GM12872 (cell line): ENCODE measurements around the gene FAM47B.

ENCODE experiments used
- TF ChIP-seq, protein P1 (sequence below): IDR thresholded peaks from 3 replicates; pipeline ENCODE4 v1.5.1; 2011; ENCODE audit warnings: low read depth, mild to moderate bottlenecking, low read length, moderate library complexity; ENCODE audit not compliant: insufficient read depth

FAM47B gene

GRCh38 chrX:34917146-34917545, 25.4 kb upstream of the FAM47B start:
- TF ChIP-seq, protein P1, sequence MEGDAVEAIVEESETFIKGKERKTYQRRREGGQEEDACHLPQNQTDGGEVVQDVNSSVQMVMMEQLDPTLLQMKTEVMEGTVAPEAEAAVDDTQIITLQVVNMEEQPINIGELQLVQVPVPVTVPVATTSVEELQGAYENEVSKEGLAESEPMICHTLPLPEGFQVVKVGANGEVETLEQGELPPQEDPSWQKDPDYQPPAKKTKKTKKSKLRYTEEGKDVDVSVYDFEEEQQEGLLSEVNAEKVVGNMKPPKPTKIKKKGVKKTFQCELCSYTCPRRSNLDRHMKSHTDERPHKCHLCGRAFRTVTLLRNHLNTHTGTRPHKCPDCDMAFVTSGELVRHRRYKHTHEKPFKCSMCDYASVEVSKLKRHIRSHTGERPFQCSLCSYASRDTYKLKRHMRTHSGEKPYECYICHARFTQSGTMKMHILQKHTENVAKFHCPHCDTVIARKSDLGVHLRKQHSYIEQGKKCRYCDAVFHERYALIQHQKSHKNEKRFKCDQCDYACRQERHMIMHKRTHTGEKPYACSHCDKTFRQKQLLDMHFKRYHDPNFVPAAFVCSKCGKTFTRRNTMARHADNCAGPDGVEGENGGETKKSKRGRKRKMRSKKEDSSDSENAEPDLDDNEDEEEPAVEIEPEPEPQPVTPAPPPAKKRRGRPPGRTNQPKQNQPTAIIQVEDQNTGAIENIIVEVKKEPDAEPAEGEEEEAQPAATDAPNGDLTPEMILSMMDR = no peak

DNA sequence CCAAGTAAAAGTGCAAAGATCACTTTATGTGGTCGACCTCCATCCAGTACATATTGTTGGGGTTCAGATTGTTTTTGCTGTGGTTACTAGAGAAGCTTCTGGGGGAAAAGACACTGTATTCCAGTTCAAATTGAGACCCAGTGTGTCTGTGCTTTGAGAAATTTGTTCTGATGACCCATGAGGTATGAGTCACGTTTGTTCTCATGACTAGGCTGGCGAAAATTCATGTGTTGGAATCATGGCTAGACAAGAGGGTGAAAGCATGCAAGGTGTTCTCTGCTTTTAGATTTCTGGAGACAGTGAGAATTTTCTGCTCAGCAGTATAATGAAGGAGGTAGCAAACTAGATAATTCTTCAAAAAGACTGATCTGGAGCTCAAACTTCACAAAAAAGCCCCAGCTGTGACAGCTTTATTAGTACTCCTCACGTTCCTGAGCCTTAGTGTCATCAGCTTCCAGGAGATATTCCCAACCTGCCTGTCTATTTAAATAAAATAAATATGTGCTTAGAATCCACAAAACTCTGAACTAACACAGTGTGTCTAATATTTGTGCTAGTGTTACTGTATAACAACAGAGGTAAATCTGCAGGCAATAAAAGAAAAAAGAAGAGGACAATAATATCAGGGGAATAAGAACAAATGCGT, 24.4 kb upstream of the FAM47B start:
- TF ChIP-seq, protein P1 = no peak

DNA sequence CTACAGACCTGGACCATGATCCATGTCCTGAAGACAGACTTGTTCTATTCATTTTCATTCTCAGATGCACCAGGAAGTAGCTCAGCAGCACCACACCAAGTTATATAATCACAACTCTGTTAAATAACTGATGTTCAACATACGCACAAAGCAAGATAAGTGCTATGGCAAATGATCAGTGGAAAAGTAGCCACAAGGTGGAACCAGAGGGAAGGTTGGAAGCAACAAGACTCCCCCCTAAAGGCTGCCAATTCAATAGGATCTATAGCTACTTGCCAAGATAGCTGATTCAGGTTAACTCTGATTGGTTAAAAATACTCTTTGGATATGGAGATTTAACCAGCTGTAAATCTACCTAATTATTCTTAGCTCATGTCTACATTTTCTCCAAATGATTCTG, 23.7 kb upstream of the FAM47B start:
- TF ChIP-seq, protein P1 = no peak

DNA sequence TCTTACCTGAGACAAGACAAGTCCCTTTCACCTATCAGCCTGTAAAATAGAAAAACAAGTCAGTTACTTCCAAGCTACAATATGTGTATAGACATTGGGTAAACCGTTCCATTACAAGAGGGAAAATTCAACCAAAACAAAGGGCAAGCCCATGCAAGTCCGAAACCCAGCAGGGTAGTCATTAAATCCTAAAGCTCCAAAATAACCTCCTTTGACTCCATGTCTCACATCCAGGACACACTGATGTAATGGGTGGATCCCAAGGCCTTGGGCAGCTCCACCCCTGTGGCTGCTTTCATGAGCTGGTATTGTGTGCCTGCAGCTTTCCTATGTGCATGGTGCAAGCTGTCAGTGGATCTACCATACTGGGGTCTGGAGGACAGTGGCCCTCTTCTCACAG, 14.7 kb upstream of the FAM47B start:
- TF ChIP-seq, protein P1 = no peak

- TF ChIP-seq, protein P1 = no peak
These were observed 639 bp downstream of the FAM47B start for GRCh38 chrX:34943235-34943634.

GRCh38 chrX:34956916-34957315, 14.3 kb downstream of the FAM47B start:
- TF ChIP-seq, protein P1 = no peak

DNA sequence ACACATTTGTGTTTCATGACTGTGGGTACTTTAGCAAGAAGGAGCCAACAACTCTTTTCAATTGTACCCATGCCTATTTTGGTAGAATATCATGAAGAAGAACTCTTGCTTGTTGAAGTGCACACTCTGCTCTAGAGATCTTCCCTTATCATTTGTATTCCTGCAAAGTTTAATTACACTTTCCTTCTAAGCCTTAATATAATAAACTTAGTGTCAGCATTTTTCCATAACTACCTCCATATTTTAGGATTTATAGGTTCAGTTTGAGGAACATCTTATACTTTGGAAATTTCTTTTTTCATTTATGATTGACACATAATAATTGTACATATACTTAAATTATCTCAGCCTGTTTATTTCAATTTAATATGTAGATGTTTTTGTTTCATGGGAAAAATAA, 19.1 kb downstream of the FAM47B start:
- TF ChIP-seq, protein P1 = no peak
